Endothelial cell of umbilical vein (primary cell): ENCODE results near the gene OR10V1. TPM values are rescaled to one million over a fixed set of nuclear protein-coding genes. Genes with fewer than 3 reads are reported as not detected.

Experiments used
- BruUV-seq: library from RNA; stranded (reverse); fragments of 400-500 nt; replicated peaks from 2 replicates; lab custom pipeline; 2021; lab: Mats Ljungman, UMichigan
- CTCF ChIA-PET: fragments of 300-600, 350-600 bp; sonication (Branson Sonifier 250); formaldehyde crosslinking; loops from one replicate; lab custom pipeline; 2021; ENCODE audit warnings: antibody characterized with exemption, inconsistent platforms; lab: Charles Lee
- POLR2A ChIA-PET: fragments of 300-600, 350-600 bp; sonication (Branson Sonifier 250); formaldehyde crosslinking; loops from one replicate; lab custom pipeline; 2021; ENCODE audit warnings: antibody characterized with exemption, inconsistent platforms; lab: Charles Lee
- DNase-seq: peaks from one replicate; pipeline ENCODE4 v3.0.0-alpha.2; 2011; ENCODE audit warnings: low read depth, low spot score
- FAIRE-seq: peaks from 2 replicates; lab custom pipeline; 2011; peaks lifted over from hg19 to GRCh38; lab: Jason Lieb, UNC
- H2AFZ ChIP-seq: 2 replicates; pipeline ENCODE4 v1.6.0; 2012; ENCODE audit warnings: low read depth, low read length, control low read depth, inconsistent platforms
- H3K27ac ChIP-seq: 2 replicates; pipeline ENCODE4 v1.5.1; 2011; ENCODE audit warnings: low read depth, mild to moderate bottlenecking, control low read depth, low read length, moderate library complexity; ENCODE audit not compliant: insufficient read depth
- H3K27me3 ChIP-seq, 2 experiments: 2 replicates each; pipeline versions ENCODE4 v1.6.0 to v1.6.1; 2011; ENCODE audit warnings: low read length in 2 of 2, mixed read lengths in 1 of 2; ENCODE audit not compliant: control insufficient read depth in 2 of 2, insufficient read depth in 2 of 2
- H3K36me3 ChIP-seq, 2 experiments: 2 replicates in 1 of 2; 3 replicates in 1 of 2; pipeline ENCODE4 v1.5.1; 2011; ENCODE audit warnings: low read length in 2 of 2, mild to moderate bottlenecking in 1 of 2, moderate library complexity in 1 of 2; ENCODE audit not compliant: control insufficient read depth in 2 of 2, insufficient read depth in 2 of 2; ENCODE audit errors: extremely low read depth in 1 of 2
- H3K4me1 ChIP-seq: 3 replicates; pipeline ENCODE4 v1.5.1; 2011; ENCODE audit warnings: mild to moderate bottlenecking, low read length; ENCODE audit not compliant: control insufficient read depth, insufficient read depth; ENCODE audit errors: extremely low read depth
- H3K4me2 ChIP-seq: 2 replicates; pipeline ENCODE4 v1.6.1; 2011; ENCODE audit warnings: low read length, control low read depth, mixed read lengths; ENCODE audit not compliant: insufficient read depth
- H3K4me3 ChIP-seq, 3 experiments: fragments of 200-600 bp in 1 of 3; sonication (generic), shearing (Covaris generic) in 1 of 3; replicated peaks in 1 of 3; 2 replicates each; pipeline ENCODE4 v1.5.1; 2011 to 2016; ENCODE audit warnings: control low read depth in 3 of 3, low read length in 3 of 3, mild to moderate bottlenecking in 2 of 3, inconsistent platforms in 1 of 3, low read depth in 1 of 3, moderate library complexity in 1 of 3; ENCODE audit not compliant: insufficient read depth in 1 of 3
- H3K79me2 ChIP-seq: 2 replicates; pipeline ENCODE4 v1.6.0; 2012; ENCODE audit warnings: low read length, inconsistent platforms; ENCODE audit not compliant: control insufficient read depth, insufficient read depth
- H3K9ac ChIP-seq: replicated peaks from 2 replicates; pipeline ENCODE3; 2011; ENCODE audit warnings: low read length, control low read depth; ENCODE audit not compliant: insufficient read depth; ENCODE audit errors: extremely low read depth
- H3K9me1 ChIP-seq: replicated peaks from 3 replicates; pipeline ENCODE4 v1.6.0; 2011; ENCODE audit warnings: mild to moderate bottlenecking, low read length; ENCODE audit not compliant: control insufficient read depth, insufficient read depth; ENCODE audit errors: extremely low read depth
- H3K9me3 ChIP-seq: replicated peaks from 2 replicates; pipeline ENCODE4 v1.5.1; 2012; ENCODE audit warnings: low read length, inconsistent platforms; ENCODE audit not compliant: control insufficient read depth, insufficient read depth
- H4K20me1 ChIP-seq: replicated peaks from 2 replicates; pipeline ENCODE3; 2011; ENCODE audit warnings: mild to moderate bottlenecking, low read length; ENCODE audit not compliant: control insufficient read depth, insufficient read depth; ENCODE audit errors: extremely low read depth
- EZH2 ChIP-seq: IDR thresholded peaks from 2 replicates; pipeline ENCODE4 v1.6.1; 2012; ENCODE audit warnings: borderline replicate concordance, low read depth, mild to moderate bottlenecking, moderate library complexity, low read length, inconsistent platforms; ENCODE audit not compliant: severe bottlenecking
- FOS ChIP-seq: IDR thresholded peaks from 2 replicates; pipeline ENCODE4 v1.6.1; 2011; ENCODE audit warnings: mild to moderate bottlenecking, low read length, moderate library complexity, borderline replicate concordance; ENCODE audit not compliant: insufficient read depth
- JUN ChIP-seq: IDR thresholded peaks from 2 replicates; pipeline ENCODE4 v1.6.1; 2011; ENCODE audit warnings: borderline replicate concordance, low read depth; ENCODE audit not compliant: insufficient read length, insufficient read depth
- MAX ChIP-seq: IDR thresholded peaks from 2 replicates; pipeline ENCODE4 v1.6.1; 2011; ENCODE audit not compliant: insufficient read depth, insufficient read length
- MYC ChIP-seq: IDR thresholded peaks from one replicate; pipeline ENCODE4 v1.6.1; 2011; ENCODE audit warnings: mild to moderate bottlenecking, low read depth, low read length
- POLR2A ChIP-seq: IDR thresholded peaks from 2 replicates; pipeline ENCODE4 v1.6.1; 2012; ENCODE audit warnings: low read depth, mild to moderate bottlenecking, control low read depth, low read length
- POLR2AphosphoS5 ChIP-seq: IDR thresholded peaks from 2 replicates; pipeline ENCODE4 v1.6.1; 2012; ENCODE audit warnings: low read depth, mild to moderate bottlenecking, control low read depth, low read length, moderate library complexity; ENCODE audit not compliant: insufficient read depth
- dilution Hi-C: fragments of 300-500 bp; cut with MboI; formaldehyde crosslinking; loops from one replicate; pipeline ENCODE4 v1.15.0; 2019; ENCODE audit warnings: low sequenced_read_pairs; ENCODE audit not compliant: extremely low pct_ligation_motif_present
- intact Hi-C: fragments of 100-400 bp; cut with micrococcal nuclease; formaldehyde crosslinking; loops from one replicate; pipeline ENCODE4 v1.10.0; 2022
- polyA plus RNA-seq, 4 experiments: library from polyadenylated mRNA; depleted of rRNA in 3 of 4; stranded (reverse) in 3 of 4; unstranded in 1 of 4; fragments of >200 nt; gene quantifications; 2 replicates each; pipeline versions ENCODE4 v1.2.1 to v1.2.3, GENCODE V29; 2011 to 2012; ENCODE audit warnings: missing spikeins in 1 of 4
- total RNA-seq: library from RNA; stranded (reverse); gene quantifications from 2 replicates; pipeline ENCODE4 v1.2.3, GENCODE V29; 2021

The OR10V1 gene
- total and polyA plus RNA-seq, 2 donors (not counting 3 experiments of a cell fraction or from before 2014, with no cell fraction given), result not detected

- Histone ChIP-seq H2AFZ (peak overlapping the region; percentile 83), H3K79me2 (peaks cover 23% of the 10 kb centered on the region), H4K20me1 (no peaks in the 10 kb centered on the region), H3K4me2 (peak overlapping the region; percentile 85), H3K27me3 (no peaks in the 10 kb centered on the region), H3K27ac (peak overlapping the region; percentile 97), H3K9me1 (no peaks in the 10 kb centered on the region), H3K9me3 (no peaks in the 10 kb centered on the region), H3K9ac (peak overlapping the region; percentile 95), H3K36me3 (peaks cover 6 to 11% of the 10 kb centered on the region in 2 experiments), H3K4me1 (peaks cover 18% of the 10 kb centered on the region), H3K4me3 (peak overlapping the region; percentile 42 to 77 (median 63))
- DNase-seq, result no peak
- TSS peak; percentile 87 for BruUV-seq
- no peak for FAIRE-seq
- POLR2A ChIA-PET, result interaction anchor here (0.6 to 1.6 kb wide), 9 partner anchors 36 to 132 kb away, joined by 3 to 11 read pairs (median 4); partner anchors contain the start of genes OSBP and STX3
- no peak for TF ChIP-seq FOS
- TF ChIP-seq JUN, result no peak
- TF ChIP-seq POLR2AphosphoS5, result no peak
- TF ChIP-seq POLR2A, result peak; percentile 40
- no peak for TF ChIP-seq MYC
- no peak for TF ChIP-seq EZH2
- dilution Hi-C loops (no loop called here), intact Hi-C loops (loop anchor here (1.0 to 2.0 kb wide), 8 partner anchors 38 to 133 kb away; no protein-coding TSS in a partner anchor)
- CTCF ChIA-PET, result interaction anchor here (0.6 to 1.5 kb wide), 12 partner anchors 10 to 676 kb away, joined by 3 to 12 read pairs (median 3); partner anchors contain the start of gene STX3
Observed at GRCh38 chr11:59669611-59670009, 44.0 kb downstream of the OR10V1 start.

GRCh38 chr11:59668950-59669610, 44.6 kb downstream of the OR10V1 start, which contains the start of gene PATL1:
Gene PATL1, minus strand, starts transcription at chr11:59669037. Its CDS starts 142 bp downstream, at chr11:59668895.
- dilution Hi-C loops (no loop called here), intact Hi-C loops (loop anchor here (1.0 to 2.0 kb wide), 8 partner anchors 38 to 133 kb away; no protein-coding TSS in a partner anchor)
- Histone ChIP-seq H2AFZ (peak within 1 kb of the TSS; percentile 83), H3K27me3 (no peaks in the 10 kb centered on the region), H4K20me1 (no peaks in the 10 kb centered on the region), H3K27ac (peak within 1 kb of the TSS; percentile 97), H3K9ac (peak within 1 kb of the TSS; percentile 95), H3K9me1 (no peaks in the 10 kb centered on the region), H3K9me3 (no peaks in the 10 kb centered on the region), H3K4me3 (peak within 1 kb of the TSS; percentile 82 to 86 (median 82)), H3K79me2 (peaks cover 25% of the 10 kb centered on the region), H3K36me3 (peaks cover 8 to 11% of the 10 kb centered on the region in 2 experiments), H3K4me1 (peaks cover 18% of the 10 kb centered on the region), H3K4me2 (peak within 1 kb of the TSS; percentile 85)
- FAIRE-seq, result peak; percentile 90
- ChIA-PET POLR2A (interaction anchor here (0.6 to 1.6 kb wide), 10 partner anchors 36 to 132 kb away, joined by 3 to 11 read pairs (median 4); partner anchors contain the start of genes OSBP and STX3), CTCF (interaction anchor here (0.6 to 1.5 kb wide), 13 partner anchors 11 to 677 kb away, joined by 3 to 12 read pairs (median 3); partner anchors contain the start of gene STX3)
- TF ChIP-seq MAX (no peak), POLR2AphosphoS5 (peak; percentile 77), POLR2A (peak; percentile 95), FOS (no peak)
- BruUV-seq, result no TSS peak
- DNase-seq, result peak; percentile 99
